PC-9 (cell line): ENCODE data around the gene MET. TPM values are rescaled to one million over a fixed set of nuclear protein-coding genes. Genes with fewer than 3 reads are reported as not detected.
A peak's percentile ranks its signal among the peaks of the same experiment; 100 is the strongest.

Source experiments
- BruUV-seq: library from RNA; stranded (reverse); fragments of 400-500 nt; replicated peaks from 2 replicates; lab custom pipeline; 2021; lab: Mats Ljungman, UMichigan
- CTCF ChIA-PET: fragments of 300-600 bp; sonication (Branson Sonifier 250); formaldehyde crosslinking; loops from one replicate; lab custom pipeline; 2022; ENCODE audit warnings: antibody characterized with exemption; lab: Charles Lee
- POLR2A ChIA-PET: fragments of 300-600 bp; sonication (Branson Sonifier 250); formaldehyde crosslinking; loops from one replicate; lab custom pipeline; 2022; ENCODE audit warnings: antibody characterized with exemption; ENCODE audit not compliant: unreplicated experiment; lab: Charles Lee
- DNase-seq, 2 experiments: peaks; one replicate each; pipeline versions ENCODE4 v3.0.0 to v3.0.0-alpha.2; 2015 to 2022; ENCODE audit warnings: mixed read lengths in 1 of 2
- H2AFZ ChIP-seq: fragments of 200-600 bp; sonication (generic); 2 replicates; pipeline ENCODE4 v1.8.1; 2017; ENCODE audit warnings: antibody characterized with exemption
- H3F3A ChIP-seq: fragments of 200-600 bp; sonication (generic); 2 replicates; pipeline ENCODE4 v1.8.1; 2017; ENCODE audit warnings: antibody characterized with exemption, mild to moderate bottlenecking, low read depth; ENCODE audit not compliant: insufficient read depth
- H3K27ac ChIP-seq: fragments of 200-600 bp; sonication (generic); 2 replicates; pipeline ENCODE4 v1.6.1; 2016; ENCODE audit warnings: mixed run types
- H3K27me3 ChIP-seq: fragments of 200-600 bp; sonication (generic); 2 replicates; pipeline ENCODE4 v1.6.1; 2016; ENCODE audit warnings: low read depth, mixed run types; ENCODE audit not compliant: insufficient read depth
- H3K36me3 ChIP-seq: fragments of 200-600 bp; sonication (generic); 2 replicates; pipeline ENCODE4 v1.6.1; 2016; ENCODE audit warnings: low read depth, mixed run types
- H3K4me1 ChIP-seq: fragments of 200-600 bp; sonication (generic); replicated peaks from 2 replicates; pipeline ENCODE4 v1.6.1; 2016; ENCODE audit warnings: mixed run types; ENCODE audit not compliant: insufficient read depth
- H3K4me2 ChIP-seq: fragments of 200-600 bp; sonication (generic); 2 replicates; pipeline ENCODE4 v1.6.1; 2017; ENCODE audit warnings: mixed run types
- H3K4me3 ChIP-seq: fragments of 200-600 bp; sonication (generic); 2 replicates; pipeline ENCODE4 v1.6.1; 2016; ENCODE audit warnings: mixed run types
- H3K79me2 ChIP-seq: fragments of 200-600 bp; sonication (generic); 2 replicates; pipeline ENCODE4 v1.6.1; 2017; ENCODE audit warnings: low read depth, mixed run types
- H3K9me2 ChIP-seq: fragments of 200-600 bp; sonication (generic); 2 replicates; pipeline ENCODE4 v1.8.1; 2017; ENCODE audit warnings: mild to moderate bottlenecking; ENCODE audit not compliant: insufficient read depth
- H3K9me3 ChIP-seq: fragments of 200-600 bp; sonication (generic); 2 replicates; pipeline ENCODE4 v1.8.1; 2016; ENCODE audit warnings: low read depth; ENCODE audit not compliant: insufficient read depth
- H4K20me1 ChIP-seq: fragments of 200-600 bp; sonication (generic); 2 replicates; pipeline ENCODE4 v1.8.1; 2017; ENCODE audit not compliant: insufficient read depth
- EZH2 ChIP-seq: fragments of 200-600 bp; sonication (generic); IDR thresholded peaks from 2 replicates; pipeline ENCODE4 v1.8.0; 2017; ENCODE audit warnings: antibody characterized with exemption, low read depth
- intact Hi-C: fragments of 100-400 bp; cut with micrococcal nuclease; formaldehyde crosslinking; loops from one replicate; pipeline ENCODE4 v1.10.0; 2022; ENCODE audit not compliant: unreplicated experiment
- total RNA-seq: library from RNA; stranded (reverse); gene quantifications from 2 replicates; pipeline ENCODE4 v1.2.3, GENCODE V29; 2021
- TF ChIP-seq, protein P1 (sequence below): fragments of 200-600 bp; sonication (generic); conservative IDR thresholded peaks from 2 replicates; pipeline ENCODE4 v1.6.1; 2017; ENCODE audit warnings: mixed run types, antibody characterized with exemption, mild to moderate bottlenecking, moderate library complexity

The MET gene
- total RNA-seq, 1 experiment from 2014 or later = 287 TPM

DNA sequence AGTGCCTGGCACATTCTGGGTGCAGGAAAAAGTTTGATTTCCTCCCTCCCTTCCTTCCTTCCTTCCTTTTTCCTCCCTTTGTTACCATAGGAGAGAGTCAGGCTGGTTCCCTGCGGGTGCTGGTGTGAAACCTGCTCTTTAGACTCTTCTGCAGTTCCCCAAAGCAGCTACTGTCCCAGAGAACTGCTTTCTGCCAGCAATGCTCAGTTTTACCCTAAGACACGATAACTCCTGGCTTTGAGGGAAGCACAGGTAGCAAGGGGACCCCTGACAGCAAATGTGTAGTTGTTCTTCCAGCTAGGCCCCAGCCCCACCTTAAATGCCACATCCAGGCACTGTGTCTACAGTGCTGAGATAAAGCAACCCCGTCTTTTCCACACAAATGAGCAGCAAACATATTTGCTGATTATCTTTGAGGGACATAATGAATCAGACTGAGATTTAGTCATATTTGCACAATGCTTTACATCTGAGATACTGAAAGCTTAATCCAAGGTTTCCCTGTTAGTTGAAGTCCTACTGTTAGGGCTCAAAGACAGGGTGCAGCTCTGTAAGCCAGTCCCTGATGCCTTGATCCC is 55.5 kb downstream of the MET start:
- TF ChIP-seq, protein P1, sequence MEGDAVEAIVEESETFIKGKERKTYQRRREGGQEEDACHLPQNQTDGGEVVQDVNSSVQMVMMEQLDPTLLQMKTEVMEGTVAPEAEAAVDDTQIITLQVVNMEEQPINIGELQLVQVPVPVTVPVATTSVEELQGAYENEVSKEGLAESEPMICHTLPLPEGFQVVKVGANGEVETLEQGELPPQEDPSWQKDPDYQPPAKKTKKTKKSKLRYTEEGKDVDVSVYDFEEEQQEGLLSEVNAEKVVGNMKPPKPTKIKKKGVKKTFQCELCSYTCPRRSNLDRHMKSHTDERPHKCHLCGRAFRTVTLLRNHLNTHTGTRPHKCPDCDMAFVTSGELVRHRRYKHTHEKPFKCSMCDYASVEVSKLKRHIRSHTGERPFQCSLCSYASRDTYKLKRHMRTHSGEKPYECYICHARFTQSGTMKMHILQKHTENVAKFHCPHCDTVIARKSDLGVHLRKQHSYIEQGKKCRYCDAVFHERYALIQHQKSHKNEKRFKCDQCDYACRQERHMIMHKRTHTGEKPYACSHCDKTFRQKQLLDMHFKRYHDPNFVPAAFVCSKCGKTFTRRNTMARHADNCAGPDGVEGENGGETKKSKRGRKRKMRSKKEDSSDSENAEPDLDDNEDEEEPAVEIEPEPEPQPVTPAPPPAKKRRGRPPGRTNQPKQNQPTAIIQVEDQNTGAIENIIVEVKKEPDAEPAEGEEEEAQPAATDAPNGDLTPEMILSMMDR = no peak
- TF ChIP-seq EZH2 = no peak
- intact Hi-C loops = no loop called here
- DNase-seq = peak in 1 of 2 experiments; percentile 49
- Histone ChIP-seq H3K79me2 (no peaks in the 10 kb centered on the region), H2AFZ (no peak overlapping the region), H3K27ac (no peak overlapping the region), H3K4me2 (peak overlapping the region; percentile 29; the same call in 1 of the 2 replicates), H4K20me1 (0 out of 2 replicates have a peak, but pooled peaks cover 3% of the 10 kb centered on the region), H3F3A (peaks cover 14% of the 10 kb centered on the region; the same call in 1 of the 2 replicates), H3K27me3 (no peaks in the 10 kb centered on the region), H3K4me1 (peaks cover 31% of the 10 kb centered on the region), H3K4me3 (no peak overlapping the region), H3K36me3 (peaks cover 4% of the 10 kb centered on the region; the same call in 1 of the 2 replicates), H3K9me3 (no peaks in the 10 kb centered on the region), H3K9me2 (no peaks in the 10 kb centered on the region)
- BruUV-seq = no TSS peak
- CTCF ChIA-PET = no interaction called here
- POLR2A ChIA-PET = interaction anchor here (0.5 to 0.6 kb wide), 2 partner anchors 39 to 473 kb away, joined by 4 to 6 read pairs; no protein-coding TSS in a partner anchor

DNA sequence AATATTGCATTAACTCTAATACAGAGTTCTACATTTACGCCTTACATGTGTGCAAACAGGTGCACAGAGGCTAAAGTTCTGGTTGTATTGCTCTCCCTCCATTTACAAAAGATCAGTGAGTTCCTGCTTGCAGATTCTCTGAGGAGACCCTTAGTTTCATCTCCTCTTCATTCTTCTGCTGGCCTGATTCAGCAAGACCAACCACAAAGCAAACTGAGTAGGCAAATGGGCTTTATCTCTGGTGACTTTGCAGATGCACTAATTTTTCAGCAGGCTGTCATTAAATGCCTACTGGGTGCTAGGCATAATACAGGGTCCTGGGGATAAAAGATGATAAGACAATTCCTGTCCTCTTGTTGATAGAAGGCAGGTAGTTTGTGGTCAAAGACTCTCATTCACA is 56.4 kb downstream of the MET start:
- Histone ChIP-seq H3K27me3 (no peaks in the 10 kb centered on the region), H3K4me3 (no peak overlapping the region), H3K4me2 (no peak overlapping the region), H4K20me1 (0 out of 2 replicates have a peak, but pooled peaks cover 3% of the 10 kb centered on the region), H3K9me3 (no peaks in the 10 kb centered on the region), H3K4me1 (peaks cover 31% of the 10 kb centered on the region), H3K27ac (no peak overlapping the region), H3K79me2 (no peaks in the 10 kb centered on the region), H2AFZ (no peak overlapping the region), H3K9me2 (no peaks in the 10 kb centered on the region), H3F3A (peaks cover 14% of the 10 kb centered on the region; the same call in 1 of the 2 replicates), H3K36me3 (peaks cover 4% of the 10 kb centered on the region; the same call in 1 of the 2 replicates)
- TF ChIP-seq EZH2 = no peak
- TF ChIP-seq, protein P1 = no peak
- DNase-seq = no peak
- CTCF ChIA-PET = no interaction called here
- intact Hi-C loops = no loop called here
- POLR2A ChIA-PET = no interaction called here
- BruUV-seq = no TSS peak

DNA sequence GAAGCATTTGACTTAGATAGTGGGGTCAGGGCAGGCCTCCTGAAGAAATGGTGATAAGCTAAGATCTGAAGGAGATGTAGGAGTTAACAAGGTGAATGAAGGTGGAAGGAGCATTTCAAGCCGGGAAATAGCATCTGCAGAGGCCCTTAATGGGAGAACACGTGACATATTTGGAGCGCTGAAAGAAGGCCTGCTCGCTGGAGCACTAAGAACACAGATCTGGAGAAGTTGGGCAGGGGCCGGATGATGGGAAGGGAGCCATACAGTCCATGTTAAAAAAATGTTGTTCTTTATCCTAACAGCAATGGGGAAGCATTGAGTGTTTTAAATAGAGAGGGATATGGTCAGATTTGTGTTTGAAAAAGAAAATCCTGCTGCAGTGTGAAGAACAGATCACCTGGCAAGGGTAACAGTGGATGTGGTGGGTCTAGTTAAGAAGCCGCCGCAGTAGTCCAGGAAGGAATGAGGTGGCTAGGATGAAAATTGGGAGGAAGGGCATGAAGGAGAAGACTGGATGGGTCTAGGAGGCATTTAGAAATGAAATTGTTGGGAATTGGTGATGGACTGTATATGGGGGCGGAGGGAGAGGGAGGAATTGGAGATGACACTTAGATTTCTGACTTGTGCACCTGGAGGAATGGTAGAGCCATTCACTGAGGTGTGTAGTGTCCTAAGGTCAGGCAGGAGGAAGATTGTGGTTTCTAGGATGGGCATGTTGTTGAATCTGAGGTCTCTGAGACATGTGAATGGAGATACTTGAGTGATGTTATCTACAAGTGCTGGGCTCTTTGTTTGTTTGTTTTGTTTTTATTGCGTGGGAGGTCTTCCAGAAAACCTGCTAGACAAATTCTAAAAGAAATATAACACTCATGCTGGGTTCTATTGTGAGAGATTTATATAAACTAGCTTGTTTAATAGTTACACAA is 58.4 kb downstream of the MET start:
- Histone ChIP-seq H3K27ac (no peak overlapping the region), H3K4me1 (peaks cover 31% of the 10 kb centered on the region), H3F3A (peaks cover 9% of the 10 kb centered on the region; the same call in 1 of the 2 replicates), H3K4me2 (no peak overlapping the region; the same call in 1 of the 2 replicates), H3K9me2 (no peaks in the 10 kb centered on the region), H3K9me3 (no peaks in the 10 kb centered on the region), H3K4me3 (no peak overlapping the region), H2AFZ (no peak overlapping the region), H4K20me1 (0 out of 2 replicates have a peak, but pooled peaks cover 3% of the 10 kb centered on the region), H3K79me2 (no peaks in the 10 kb centered on the region), H3K27me3 (no peaks in the 10 kb centered on the region), H3K36me3 (peaks cover 4% of the 10 kb centered on the region; the same call in 1 of the 2 replicates)
- TF ChIP-seq, protein P1 = no peak
- TF ChIP-seq EZH2 = no peak
- CTCF ChIA-PET = interaction anchor here (0.6 kb wide), 1 partner anchor 636 kb away, joined by 3 read pairs; no protein-coding TSS in a partner anchor
- intact Hi-C loops = loop anchor here (1.0 to 5.0 kb wide), 2 partner anchors 42 to 58 kb away; partner anchors contain the start of gene MET
- POLR2A ChIA-PET = interaction anchor here (0.6 to 0.7 kb wide), 3 partner anchors 28 to 60 kb away, joined by 3 to 4 read pairs (median 3); no protein-coding TSS in a partner anchor
- BruUV-seq = no TSS peak
- DNase-seq = peak; percentile 25 to 74
